PFSK-1 (cell line): Measurements from ENCODE around the gene GNB1L.

Experiments
- FOXP2 ChIP-seq: optimal IDR thresholded peaks from 2 replicates; pipeline ENCODE3; 2011; ENCODE audit warnings: borderline replicate concordance, control low read depth, inconsistent platforms; ENCODE audit not compliant: insufficient read depth; ENCODE audit errors: extremely low read length, extremely low read depth
- POLR2AphosphoS5 ChIP-seq: IDR thresholded peaks from 2 replicates; pipeline ENCODE4 v1.6.1; 2012; ENCODE audit warnings: low read depth, mild to moderate bottlenecking, control low read depth, low read length, moderate library complexity
- SIN3A ChIP-seq: IDR thresholded peaks from 2 replicates; pipeline ENCODE4 v1.6.1; 2012; ENCODE audit warnings: mild to moderate bottlenecking, low read length, moderate library complexity, borderline replicate concordance; ENCODE audit not compliant: insufficient read depth
- TAF1 ChIP-seq: IDR thresholded peaks from 2 replicates; pipeline ENCODE4 v1.6.1; 2012; ENCODE audit warnings: low read length, control low read depth, borderline replicate concordance; ENCODE audit not compliant: insufficient read depth
- TF ChIP-seq, protein P1 (sequence below), 2 experiments: IDR thresholded peaks; 2 replicates each; pipeline versions ENCODE4 v1.6.1 to v1.8.0; 2011 to 2012; ENCODE audit warnings: low read depth in 2 of 2, low read length in 2 of 2, control low read depth in 1 of 2, inconsistent platforms in 1 of 2, mild to moderate bottlenecking in 1 of 2, moderate library complexity in 1 of 2; ENCODE audit not compliant: insufficient read depth in 1 of 2

The GNB1L gene

DNA sequence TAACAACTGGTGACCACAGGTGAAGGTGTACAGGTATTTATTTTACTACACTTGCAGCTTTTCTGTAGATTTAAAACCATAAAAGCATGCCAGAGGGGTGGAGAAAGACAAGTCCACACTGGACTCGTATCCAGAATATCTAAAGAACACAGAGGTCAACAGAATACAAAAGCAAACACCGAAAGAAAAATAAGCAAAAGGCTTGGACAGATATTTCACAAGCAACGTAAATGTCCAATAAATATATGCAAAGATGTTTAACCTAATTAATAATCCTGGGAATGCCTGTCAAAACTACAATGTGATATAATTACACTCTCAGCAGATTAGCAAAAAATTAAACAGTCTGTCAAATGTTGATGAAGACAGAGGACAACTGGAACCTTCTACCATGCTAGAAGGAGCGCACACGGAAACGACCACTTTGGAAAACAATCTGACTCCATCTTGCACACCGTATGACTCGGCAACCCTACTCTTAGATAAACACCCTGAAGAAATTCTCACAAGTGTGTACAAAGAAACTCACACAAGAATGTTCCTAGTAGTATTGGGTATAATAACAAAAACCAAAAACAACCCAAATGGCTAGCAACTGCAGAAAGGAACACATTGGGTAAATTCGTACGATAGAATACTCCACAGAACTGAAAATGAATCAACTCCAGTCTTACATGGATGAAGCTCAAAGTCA, 27.2 kb downstream of the GNB1L start:
- TF ChIP-seq POLR2AphosphoS5 (no peak), SIN3A (no peak), FOXP2 (no peak), TAF1 (no peak)
- TF ChIP-seq, protein P1, sequence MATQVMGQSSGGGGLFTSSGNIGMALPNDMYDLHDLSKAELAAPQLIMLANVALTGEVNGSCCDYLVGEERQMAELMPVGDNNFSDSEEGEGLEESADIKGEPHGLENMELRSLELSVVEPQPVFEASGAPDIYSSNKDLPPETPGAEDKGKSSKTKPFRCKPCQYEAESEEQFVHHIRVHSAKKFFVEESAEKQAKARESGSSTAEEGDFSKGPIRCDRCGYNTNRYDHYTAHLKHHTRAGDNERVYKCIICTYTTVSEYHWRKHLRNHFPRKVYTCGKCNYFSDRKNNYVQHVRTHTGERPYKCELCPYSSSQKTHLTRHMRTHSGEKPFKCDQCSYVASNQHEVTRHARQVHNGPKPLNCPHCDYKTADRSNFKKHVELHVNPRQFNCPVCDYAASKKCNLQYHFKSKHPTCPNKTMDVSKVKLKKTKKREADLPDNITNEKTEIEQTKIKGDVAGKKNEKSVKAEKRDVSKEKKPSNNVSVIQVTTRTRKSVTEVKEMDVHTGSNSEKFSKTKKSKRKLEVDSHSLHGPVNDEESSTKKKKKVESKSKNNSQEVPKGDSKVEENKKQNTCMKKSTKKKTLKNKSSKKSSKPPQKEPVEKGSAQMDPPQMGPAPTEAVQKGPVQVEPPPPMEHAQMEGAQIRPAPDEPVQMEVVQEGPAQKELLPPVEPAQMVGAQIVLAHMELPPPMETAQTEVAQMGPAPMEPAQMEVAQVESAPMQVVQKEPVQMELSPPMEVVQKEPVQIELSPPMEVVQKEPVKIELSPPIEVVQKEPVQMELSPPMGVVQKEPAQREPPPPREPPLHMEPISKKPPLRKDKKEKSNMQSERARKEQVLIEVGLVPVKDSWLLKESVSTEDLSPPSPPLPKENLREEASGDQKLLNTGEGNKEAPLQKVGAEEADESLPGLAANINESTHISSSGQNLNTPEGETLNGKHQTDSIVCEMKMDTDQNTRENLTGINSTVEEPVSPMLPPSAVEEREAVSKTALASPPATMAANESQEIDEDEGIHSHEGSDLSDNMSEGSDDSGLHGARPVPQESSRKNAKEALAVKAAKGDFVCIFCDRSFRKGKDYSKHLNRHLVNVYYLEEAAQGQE (IDR thresholded peaks at IDR 0.05; ENCODE audit: insufficient read depth in 1 of 2, low read depth in 2 of 2, low read length in 2 of 2) = no peak

DNA sequence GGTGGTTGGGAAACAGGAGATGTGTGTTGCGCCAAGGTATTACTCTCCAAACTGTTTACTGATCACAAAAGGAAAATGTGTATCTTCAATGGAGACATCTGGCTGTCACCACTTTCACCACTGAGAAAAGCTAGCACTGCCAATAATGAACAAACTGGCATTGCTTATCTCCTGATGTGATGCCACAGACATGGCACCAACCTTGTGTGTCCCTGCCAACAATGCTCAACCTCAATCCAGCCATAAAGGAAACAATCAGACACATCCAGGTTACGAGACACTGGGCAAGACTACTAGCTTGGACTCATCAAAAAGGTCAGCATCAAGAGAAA, 28.1 kb downstream of the GNB1L start:
- TF ChIP-seq POLR2AphosphoS5 = no peak
- no peak for TF ChIP-seq TAF1
- TF ChIP-seq, protein P1 (IDR thresholded peaks at IDR 0.05; ENCODE audit: insufficient read depth in 1 of 2, low read depth in 2 of 2, low read length in 2 of 2) = no peak
- TF ChIP-seq FOXP2 = no peak
- TF ChIP-seq SIN3A = no peak

DNA sequence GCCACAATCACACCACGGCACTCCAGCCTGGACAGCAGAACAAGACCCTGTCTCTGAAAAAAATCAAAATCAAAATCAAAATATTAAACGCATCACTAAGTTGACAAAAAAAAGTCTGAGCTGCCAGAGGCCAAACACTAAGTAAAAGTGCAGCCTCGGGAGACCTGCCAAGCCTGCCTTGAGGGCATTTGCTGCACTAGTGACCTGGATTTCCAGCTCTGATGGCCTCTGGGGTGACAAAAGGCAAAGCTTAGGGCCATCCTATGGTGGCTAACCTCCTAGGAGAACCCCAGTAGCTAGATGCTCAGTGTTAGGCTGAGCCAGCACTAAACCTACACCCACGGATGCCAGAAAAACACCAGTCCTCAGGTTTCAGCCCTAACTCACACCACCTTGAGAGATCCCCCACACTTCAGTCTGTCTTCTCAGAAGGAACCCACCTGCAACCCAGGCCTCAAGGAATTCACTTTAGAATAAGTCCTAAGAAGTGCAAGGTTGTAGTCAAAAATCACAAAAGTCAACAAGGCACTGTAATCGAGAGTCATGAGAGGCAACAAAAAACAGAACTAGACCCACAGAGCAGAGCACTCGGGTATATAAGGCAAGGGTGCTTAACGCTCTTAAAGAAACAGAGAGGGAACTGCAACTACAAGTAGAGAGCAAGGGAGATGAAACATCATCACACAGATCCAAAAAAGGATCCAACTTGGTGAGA, 28.6 kb downstream of the GNB1L start:
- TF ChIP-seq SIN3A = no peak
- TF ChIP-seq, protein P1 (IDR thresholded peaks at IDR 0.05; ENCODE audit: insufficient read depth in 1 of 2, low read depth in 2 of 2, low read length in 2 of 2) = no peak
- TF ChIP-seq FOXP2 = no peak
- no peak for TF ChIP-seq TAF1
- TF ChIP-seq POLR2AphosphoS5 = no peak

DNA sequence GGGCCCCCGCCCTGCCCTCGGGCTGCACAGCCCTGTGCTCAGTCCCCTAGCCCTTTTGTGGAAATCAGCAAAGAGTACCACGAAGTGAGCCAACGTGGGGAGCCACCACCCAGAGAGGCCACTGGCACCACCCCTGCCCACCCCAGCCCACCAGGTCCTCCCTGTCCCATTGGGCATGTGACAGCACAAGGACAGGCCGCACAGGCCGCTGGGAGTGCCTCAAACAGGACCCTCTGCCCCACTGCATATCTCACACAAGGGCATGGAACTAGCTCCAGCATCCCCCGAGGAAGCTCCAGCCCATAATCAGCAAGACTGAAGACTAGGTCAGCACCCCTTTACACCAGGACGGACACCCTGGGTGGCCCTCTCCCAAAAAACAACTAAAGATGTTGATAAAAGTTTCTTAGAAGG, 29.7 kb downstream of the GNB1L start:
- TF ChIP-seq FOXP2 (no peak), POLR2AphosphoS5 (no peak), TAF1 (no peak)
- TF ChIP-seq, protein P1 (IDR thresholded peaks at IDR 0.05; ENCODE audit: insufficient read depth in 1 of 2, low read depth in 2 of 2, low read length in 2 of 2) = no peak
